AG04449 (cell line): ENCODE results near the gene ITFG1.

ENCODE experiments used
- CTCF ChIA-PET: fragments of 350-600 bp; formaldehyde crosslinking; extraction: SDS; loops from one replicate; lab custom pipeline; 2021; ENCODE audit warnings: antibody characterized with exemption; lab: Yijun Ruan, JAX
- POLR2A ChIA-PET: fragments of 400-600, 350-600 bp; formaldehyde crosslinking; extraction: SDS; loops from one replicate; lab custom pipeline; 2020; ENCODE audit warnings: antibody characterized with exemption, inconsistent platforms; lab: Yijun Ruan, JAX
- DNase-seq: peaks from one replicate; pipeline ENCODE4 v3.0.0-alpha.2; 2010; ENCODE audit warnings: low read depth, low spot score
- H3K4me3 ChIP-seq: 2 replicates; pipeline ENCODE4 v1.5.1; 2011; ENCODE audit warnings: low read depth, mild to moderate bottlenecking, control low read depth, low read length
- TF ChIP-seq, protein P1 (sequence below): IDR thresholded peaks from one replicate; pipeline ENCODE4 v1.5.1; 2011; ENCODE audit warnings: mild to moderate bottlenecking, moderate library complexity, low read length, control low read depth, inconsistent platforms; ENCODE audit not compliant: insufficient read depth; ENCODE audit errors: missing control alignments

Gene ITFG1

GRCh38 chr16:47150067-47150466 lies 310.8 kb downstream of the ITFG1 start:
- H3K4me3 ChIP-seq = no peak overlapping the region
- POLR2A ChIA-PET = no interaction called here

GRCh38 chr16:47144559-47144877 lies 316.3 kb downstream of the ITFG1 start:
- TF ChIP-seq, protein P1, sequence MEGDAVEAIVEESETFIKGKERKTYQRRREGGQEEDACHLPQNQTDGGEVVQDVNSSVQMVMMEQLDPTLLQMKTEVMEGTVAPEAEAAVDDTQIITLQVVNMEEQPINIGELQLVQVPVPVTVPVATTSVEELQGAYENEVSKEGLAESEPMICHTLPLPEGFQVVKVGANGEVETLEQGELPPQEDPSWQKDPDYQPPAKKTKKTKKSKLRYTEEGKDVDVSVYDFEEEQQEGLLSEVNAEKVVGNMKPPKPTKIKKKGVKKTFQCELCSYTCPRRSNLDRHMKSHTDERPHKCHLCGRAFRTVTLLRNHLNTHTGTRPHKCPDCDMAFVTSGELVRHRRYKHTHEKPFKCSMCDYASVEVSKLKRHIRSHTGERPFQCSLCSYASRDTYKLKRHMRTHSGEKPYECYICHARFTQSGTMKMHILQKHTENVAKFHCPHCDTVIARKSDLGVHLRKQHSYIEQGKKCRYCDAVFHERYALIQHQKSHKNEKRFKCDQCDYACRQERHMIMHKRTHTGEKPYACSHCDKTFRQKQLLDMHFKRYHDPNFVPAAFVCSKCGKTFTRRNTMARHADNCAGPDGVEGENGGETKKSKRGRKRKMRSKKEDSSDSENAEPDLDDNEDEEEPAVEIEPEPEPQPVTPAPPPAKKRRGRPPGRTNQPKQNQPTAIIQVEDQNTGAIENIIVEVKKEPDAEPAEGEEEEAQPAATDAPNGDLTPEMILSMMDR = no peak
- ChIA-PET POLR2A (interaction anchor here (0.8 to 1.6 kb wide), 2 partner anchors 20 to 317 kb away, joined by 3 to 7 read pairs; partner anchors contain the start of genes ITFG1 and PHKB), CTCF (interaction anchor here (0.7 to 6.9 kb wide), 25 partner anchors 11 to 1041 kb away, joined by 3 to 322 read pairs (median 5); partner anchors contain the start of genes ABCC12, ITFG1 and PHKB)
- DNase-seq = no peak
- H3K4me3 ChIP-seq = peak overlapping the region; percentile 73

More at GRCh38 chr16:47150067-47150466, 310.8 kb downstream of the ITFG1 start:
- DNase-seq = no peak
- TF ChIP-seq, protein P1 = no peak
- CTCF ChIA-PET = interaction anchor here (0.7 to 2.0 kb wide), 2 partner anchors 8 to 1015 kb away, joined by 3 to 5 read pairs; no protein-coding TSS in a partner anchor

- POLR2A ChIA-PET = interaction anchor here (0.5 to 1.6 kb wide), 6 partner anchors 21 to 1107 kb away, joined by 3 to 7 read pairs (median 3); partner anchors contain the start of genes ITFG1 and PHKB
Measured at GRCh38 chr16:47143677-47144558, 316.9 kb downstream of the ITFG1 start, which contains the start of gene NETO2. TSS of gene NETO2 (minus strand) at chr16:47143945. CDS start at chr16:47143612, 333 bp downstream.

DNA sequence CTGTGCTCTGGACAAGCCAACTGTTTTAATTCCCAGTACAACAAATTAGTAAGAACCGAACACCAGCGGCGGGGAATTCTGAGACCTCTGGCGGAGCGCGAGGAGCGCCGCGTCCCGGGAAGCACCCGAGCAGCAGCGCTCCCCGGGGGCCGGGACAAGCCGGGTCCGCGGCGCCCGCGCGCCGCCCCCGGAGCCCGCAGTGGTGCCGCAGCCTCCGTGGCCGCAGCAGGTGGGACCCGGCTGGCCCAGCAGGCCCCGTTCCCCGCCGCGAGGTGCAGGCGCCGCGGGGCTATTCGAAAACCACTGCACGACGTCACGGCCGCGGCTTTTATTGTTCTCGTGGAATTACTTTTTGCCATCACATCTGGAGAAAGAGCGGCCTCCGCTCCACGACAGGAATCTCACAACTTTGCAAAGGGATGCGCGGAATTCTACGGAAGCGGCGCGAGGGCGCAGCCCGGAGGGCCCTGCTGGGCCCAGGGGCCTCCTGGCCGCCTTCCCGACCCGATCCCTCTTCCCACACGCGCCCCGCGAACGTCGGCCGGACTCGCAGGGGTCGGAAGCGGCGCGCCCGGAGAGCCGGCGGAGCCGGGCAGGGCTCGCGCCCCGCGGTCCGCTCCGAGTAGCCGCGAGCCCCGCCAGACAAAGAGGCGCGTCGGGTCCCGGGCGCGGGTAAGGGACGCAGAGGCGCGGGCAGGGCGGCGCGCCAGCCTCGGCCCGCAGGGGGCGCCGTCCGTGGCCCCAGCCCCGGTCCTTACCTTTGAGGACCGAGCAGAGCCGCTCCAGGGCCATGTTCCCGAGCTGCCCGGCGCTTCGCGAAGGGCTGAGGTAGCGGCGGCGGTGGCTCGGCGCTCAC lies 317.8 kb downstream of the ITFG1 start:
- POLR2A ChIA-PET = interaction anchor here (0.5 to 1.6 kb wide), 6 partner anchors 18 to 1108 kb away, joined by 3 to 7 read pairs (median 3); partner anchors contain the start of genes ITFG1 and PHKB

More at GRCh38 chr16:47143677-47144558, 316.9 kb downstream of the ITFG1 start, which contains the start of gene NETO2:
- DNase-seq = no peak
- TF ChIP-seq, protein P1 = peak; percentile 75
- CTCF ChIA-PET = interaction anchor here (0.6 to 6.9 kb wide), 53 partner anchors 10 to 1069 kb away, joined by 3 to 322 read pairs (median 4); partner anchors contain the start of genes ABCC12, ITFG1 and PHKB
- peak within 1 kb of the TSS; percentile 73 for H3K4me3 ChIP-seq

DNA sequence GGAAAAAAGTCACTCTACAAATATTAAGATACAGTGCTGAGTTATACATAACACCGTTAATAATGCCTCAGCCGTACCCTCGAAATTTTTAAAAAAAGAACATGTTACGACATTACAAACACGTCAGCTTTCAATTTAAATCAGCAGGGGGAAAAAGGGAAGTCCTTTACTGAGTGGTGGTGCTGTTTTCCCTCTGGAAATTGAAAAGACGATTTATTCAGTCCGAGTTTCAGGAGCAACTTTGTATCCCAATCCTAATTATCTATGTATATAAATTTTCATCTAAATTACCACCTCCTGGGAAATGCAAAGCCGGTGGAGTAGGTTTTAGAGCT lies 318.4 kb downstream of the ITFG1 start:
- TF ChIP-seq, protein P1 = no peak
- peak overlapping the region; percentile 73 for H3K4me3 ChIP-seq
- POLR2A ChIA-PET = interaction anchor here (0.5 kb wide), 1 partner anchor 17 kb away, joined by 3 read pairs; no protein-coding TSS in a partner anchor
- CTCF ChIA-PET = interaction anchor here (0.7 to 6.9 kb wide), 46 partner anchors 8 to 1213 kb away, joined by 3 to 322 read pairs (median 5); partner anchors contain the start of genes ABCC12, ITFG1 and PHKB
- no peak for DNase-seq

More for the DNA sequence above, 317.8 kb downstream of the ITFG1 start:
- DNase-seq = no peak
- CTCF ChIA-PET = interaction anchor here (0.6 to 6.9 kb wide), 74 partner anchors 8 to 1212 kb away, joined by 3 to 322 read pairs (median 4); partner anchors contain the start of genes ABCC12, ITFG1 and PHKB
- H3K4me3 ChIP-seq = peak overlapping the region; percentile 73
- TF ChIP-seq, protein P1 = peak; percentile 63
